NT2/D1 (cell line): Measurements from ENCODE around the gene A2ML1.
"Not testable (repeated sequence)": the region's sequence is repeated elsewhere in the genome, so short reads cannot be mapped to it uniquely, and the experiment has no call there.

ENCODE experiments used
- SUZ12 ChIP-seq: IDR thresholded peaks from 2 replicates; pipeline ENCODE4 v1.6.1; 2011; ENCODE audit not compliant: insufficient read length, insufficient read depth; ENCODE audit errors: extremely low read depth
- YY1 ChIP-seq: IDR thresholded peaks from 2 replicates; pipeline ENCODE4 v1.6.1; 2011; ENCODE audit not compliant: insufficient read length, insufficient read depth
- ZNF274 ChIP-seq: IDR thresholded peaks from 2 replicates; pipeline ENCODE4 v1.6.1; 2011; ENCODE audit warnings: mild to moderate bottlenecking, low read depth, low read length

- not testable (repeated sequence) for TF ChIP-seq SUZ12, ZNF274, YY1
Measured at GRCh38 chr12:8801213-8801612, 21.2 kb upstream of the A2ML1 start.
